HG02763 (cell line): ENCODE measurements around the gene WIPI1.
A peak's percentile ranks its signal among the peaks of the same experiment; 100 is the strongest.

Source experiments
- ATAC-seq: cut with Tn5 transposase; IDR thresholded peaks from one replicate; pipeline ENCODE4 v1.9.1; 2021; ENCODE audit warnings: mild to moderate bottlenecking, moderate library complexity; ENCODE audit not compliant: unreplicated experiment

Gene WIPI1

GRCh38 chr17:68460715-68461114, 3.4 kb upstream of the WIPI1 start:
- ATAC-seq: no peak

- ATAC-seq: no peak
Observed at GRCh38 chr17:68460146-68460545, 2.9 kb upstream of the WIPI1 start.

DNA sequence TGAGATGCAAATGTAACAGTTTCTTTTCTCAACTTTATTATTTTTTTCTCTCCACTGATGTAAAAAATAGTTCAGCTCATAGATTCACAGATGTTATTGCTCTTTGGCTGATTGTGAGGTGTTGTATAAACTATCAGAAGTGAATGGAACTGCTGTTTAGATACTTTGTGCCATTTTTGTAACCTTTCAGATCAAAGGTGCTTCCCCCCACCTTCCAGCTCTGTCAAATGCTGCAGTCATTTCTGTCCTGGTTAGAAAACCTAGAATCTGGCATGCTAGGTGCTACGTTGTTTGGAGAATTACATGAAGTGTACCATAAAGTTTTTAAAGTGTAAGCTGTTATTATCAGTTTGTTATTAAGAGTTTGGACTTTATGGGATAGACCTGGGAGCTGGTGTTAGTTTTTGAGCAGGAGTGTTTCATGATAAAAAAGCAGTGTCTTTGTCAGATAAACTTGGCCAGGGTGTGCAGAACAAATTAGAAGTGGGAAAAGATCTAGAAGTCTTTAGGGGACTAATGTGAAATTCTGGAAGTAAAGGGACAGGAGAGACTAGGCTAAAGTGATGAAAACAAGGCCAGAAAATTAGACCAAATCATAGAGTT, 1.8 kb upstream of the WIPI1 start:
- ATAC-seq: no peak

DNA sequence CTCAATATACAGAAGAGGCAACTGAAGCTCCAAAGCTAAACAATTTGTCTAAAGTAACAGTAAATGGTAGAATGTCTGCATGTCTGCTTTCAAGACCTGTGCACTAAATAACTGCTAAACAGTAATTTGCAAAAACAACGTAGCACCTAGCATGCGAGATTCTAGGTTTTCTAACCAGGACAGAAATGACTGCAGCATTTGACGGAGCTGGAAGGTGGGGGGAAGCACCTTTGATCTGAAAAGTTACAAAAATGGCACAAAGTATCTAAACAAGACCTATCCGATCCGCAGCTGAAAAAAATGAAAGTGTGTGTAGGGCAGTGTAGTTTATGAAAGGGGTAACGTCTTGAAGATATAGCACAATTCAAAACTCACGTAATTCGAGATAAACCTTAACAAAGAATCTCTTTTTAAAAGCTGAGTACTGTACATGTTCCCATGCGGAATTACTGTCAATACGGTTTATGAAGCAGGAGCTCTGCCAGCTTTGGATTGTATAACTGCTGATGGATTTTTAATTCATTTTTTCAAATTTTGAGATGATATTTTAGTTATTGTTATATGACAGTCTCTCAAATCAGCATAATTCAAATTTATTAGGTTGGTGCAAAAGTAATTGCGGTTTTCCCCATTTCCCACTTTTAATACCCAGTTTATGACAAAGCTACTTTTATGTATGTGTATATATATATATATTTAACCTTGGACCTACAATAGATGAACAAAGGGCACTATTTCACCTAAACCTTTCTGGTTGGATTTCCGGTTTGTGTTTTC, 1.2 kb upstream of the WIPI1 start:
- ATAC-seq: no peak

- peak; percentile 82 for ATAC-seq
Observed at GRCh38 chr17:68457539-68458259, 403 bp upstream of the WIPI1 start.

DNA sequence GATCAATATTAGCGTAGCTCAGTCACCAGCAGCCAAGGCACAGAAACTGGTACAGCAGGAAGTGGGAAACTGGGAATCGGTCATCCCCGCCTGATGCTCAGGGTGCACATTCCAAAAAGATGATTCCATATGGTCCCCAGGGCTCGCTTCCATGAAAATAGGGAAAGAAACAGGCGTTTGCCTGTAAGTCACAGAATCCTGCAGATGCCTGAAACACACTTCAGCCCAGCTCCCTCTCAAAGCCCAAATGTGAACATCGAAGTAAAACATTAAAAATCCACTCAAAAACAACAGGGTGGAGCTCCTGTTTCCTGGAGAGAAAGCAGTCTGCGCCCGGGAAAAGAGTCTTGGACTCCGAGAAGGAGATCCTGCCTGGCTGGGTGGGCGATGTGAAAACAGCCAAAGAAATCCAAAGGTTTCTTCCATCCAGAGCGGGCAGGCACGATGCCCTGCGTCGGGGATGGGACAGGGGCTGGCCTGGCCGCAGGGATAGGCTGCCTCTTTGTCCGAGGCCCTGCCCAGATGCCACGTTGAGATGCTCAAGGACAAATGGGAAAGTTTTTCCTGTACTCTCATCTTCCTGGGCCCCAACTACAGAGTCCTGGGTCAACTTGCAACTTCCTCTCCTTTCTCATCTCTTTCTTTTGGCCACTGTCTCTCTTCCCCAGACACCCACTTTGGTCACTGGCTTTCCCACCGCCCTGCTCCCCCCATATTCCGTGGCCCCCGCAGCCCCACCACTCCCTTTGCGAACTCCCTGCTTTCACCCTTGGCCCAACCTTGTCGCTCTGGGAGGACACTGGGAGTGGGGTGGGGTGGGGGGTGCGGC, 743 bp downstream of the WIPI1 start:
- no peak for ATAC-seq

GRCh38 chr17:68455901-68456338, 1.4 kb downstream of the WIPI1 start:
- no peak for ATAC-seq

GRCh38 chr17:68453991-68454665, 3.2 kb downstream of the WIPI1 start:
- no peak for ATAC-seq

- no peak for ATAC-seq
Observed at GRCh38 chr17:68452724-68453290, 4.5 kb downstream of the WIPI1 start.

- ATAC-seq: no peak
Observed at GRCh38 chr17:68451670-68452354, 5.5 kb downstream of the WIPI1 start.

DNA sequence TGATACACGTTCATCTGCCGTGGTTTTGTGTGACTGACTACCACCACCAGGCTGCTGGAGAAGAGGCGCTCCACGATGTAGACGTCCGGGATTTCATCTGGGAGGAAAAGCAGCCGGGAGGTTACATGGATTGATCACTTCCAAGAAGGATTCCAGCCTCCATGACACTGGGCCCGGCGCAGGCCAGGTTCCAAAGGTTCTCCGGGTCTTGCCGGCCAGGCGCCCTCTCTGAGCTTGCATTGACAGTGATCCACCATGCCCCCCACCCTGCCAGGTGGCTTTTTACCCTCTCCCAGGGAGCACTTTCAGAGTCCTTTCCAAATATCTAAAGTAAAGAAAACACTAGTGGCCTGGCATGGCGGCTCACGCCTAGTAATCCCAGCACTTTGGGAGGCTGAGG, 6.5 kb downstream of the WIPI1 start:
- no peak for ATAC-seq

DNA sequence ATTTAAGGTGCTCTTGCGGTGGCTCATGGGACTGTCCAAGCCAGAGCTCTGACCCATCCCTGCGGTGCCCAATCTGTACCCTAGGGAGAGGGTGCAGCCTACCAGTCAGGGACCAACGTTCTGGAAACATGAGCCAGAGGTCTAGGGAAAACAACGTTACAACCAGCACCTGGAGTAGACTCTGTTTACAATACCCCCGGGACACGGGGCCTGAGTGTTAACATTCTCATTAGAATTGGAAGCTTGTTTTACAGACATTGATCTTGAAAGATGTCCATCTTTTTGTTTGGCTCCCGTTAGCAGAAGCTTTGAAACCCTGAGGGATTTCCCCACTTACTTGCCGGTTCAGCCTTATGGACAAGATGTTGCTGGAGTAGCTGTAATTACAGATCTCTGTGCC, 6.9 kb downstream of the WIPI1 start:
- ATAC-seq: no peak

- no peak for ATAC-seq
Observed at GRCh38 chr17:68449021-68449739, 8.1 kb downstream of the WIPI1 start.

DNA sequence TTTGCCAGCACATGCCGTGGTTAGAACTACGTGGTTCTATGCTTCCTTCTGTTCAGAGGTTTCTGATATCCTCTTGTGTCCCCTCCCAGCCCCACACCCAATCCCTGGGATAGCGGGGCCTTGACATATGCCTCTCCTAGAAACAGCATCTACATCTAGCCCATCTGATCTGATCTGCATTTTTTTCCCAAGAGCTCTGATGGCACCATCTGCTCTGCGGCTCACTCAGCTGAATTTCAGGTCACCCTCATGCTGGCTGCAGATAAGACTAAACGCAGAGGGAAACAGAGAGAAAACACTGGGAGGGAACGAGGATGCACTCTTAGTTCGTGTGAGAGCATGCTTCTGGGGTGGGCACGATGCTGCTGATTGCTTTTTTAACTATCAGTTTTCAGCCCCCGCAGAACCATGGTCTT, 10.7 kb downstream of the WIPI1 start:
- no peak for ATAC-seq

DNA sequence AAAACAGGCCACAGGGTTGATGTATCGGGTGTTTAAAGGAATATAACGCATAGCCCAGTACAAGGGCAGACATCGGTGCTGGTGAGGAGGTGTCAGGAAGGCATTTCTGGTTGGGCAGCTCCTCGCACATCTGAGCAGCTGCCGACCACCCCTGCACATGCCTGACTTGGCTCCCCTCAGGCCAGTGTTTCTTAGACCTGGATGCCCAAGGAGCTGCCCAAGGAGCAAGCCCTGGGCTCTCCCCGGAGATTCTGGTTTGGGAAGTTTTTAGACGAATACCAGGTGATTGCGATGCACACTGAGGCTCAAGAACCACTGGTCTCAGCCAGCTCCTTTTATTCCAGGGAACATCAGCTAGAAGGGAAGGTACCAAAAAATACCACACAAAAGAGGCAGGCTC, 11.6 kb downstream of the WIPI1 start:
- ATAC-seq: no peak

DNA sequence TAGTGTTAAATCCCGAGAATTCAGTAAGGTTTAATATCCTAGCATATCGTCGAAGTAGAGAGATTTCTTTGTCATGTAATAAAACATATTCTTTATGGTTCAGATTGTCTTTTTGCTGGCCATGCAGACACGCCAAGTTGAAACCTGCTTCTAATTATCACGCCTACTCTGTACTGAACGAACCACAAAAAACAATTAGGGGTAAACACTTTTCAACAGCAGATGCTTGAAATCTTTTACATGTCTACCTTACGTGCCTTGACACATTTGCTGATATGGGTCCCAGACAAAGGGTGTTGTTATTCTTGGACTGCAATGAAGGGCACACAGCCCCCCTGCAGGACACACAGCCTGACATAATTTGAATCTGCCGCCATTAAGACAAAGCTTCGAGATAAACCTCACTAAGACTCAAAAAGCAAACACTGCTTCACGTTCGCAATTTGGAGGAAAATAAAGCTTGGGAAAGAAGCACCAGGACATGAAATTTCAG, 13.3 kb downstream of the WIPI1 start:
- ATAC-seq: no peak

DNA sequence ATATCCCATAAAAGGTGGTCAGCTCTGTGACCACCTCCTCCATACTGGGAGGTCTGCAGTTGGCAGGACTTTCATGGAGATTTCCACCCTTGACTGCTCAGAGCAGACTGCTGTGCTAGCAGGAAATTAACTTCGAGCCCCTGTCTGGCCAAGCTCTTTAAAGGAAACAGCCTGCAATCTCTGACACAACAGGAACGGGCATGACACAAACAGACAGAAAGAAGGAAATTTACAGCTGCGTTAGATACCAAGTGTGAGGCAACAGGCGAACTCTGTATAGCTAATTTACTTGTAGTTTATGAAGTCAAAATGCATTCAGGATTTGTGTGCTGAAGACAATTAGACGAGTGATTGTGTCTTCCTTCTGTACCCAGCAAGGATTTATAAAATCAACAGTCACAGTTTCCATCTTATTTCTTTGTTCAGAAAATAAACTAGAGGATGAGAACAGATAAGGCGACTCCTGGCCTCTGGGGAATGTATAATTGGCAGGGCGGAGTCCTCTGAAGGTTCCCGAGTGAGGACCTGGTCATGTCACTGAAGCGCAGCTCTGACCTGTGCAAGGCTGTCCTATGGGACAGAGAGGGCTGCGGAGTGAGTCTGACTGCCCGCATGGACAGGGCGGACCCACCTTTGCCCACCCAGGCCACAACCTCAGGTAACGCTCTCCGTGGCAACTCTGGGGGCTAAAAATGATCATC, 16.1 kb downstream of the WIPI1 start:
- no peak for ATAC-seq

- ATAC-seq: no peak
Observed at GRCh38 chr17:68440526-68440925, 16.8 kb downstream of the WIPI1 start.
